SU-DHL-6 (cell line): ENCODE data around the gene CD93.

ENCODE experiments used
- H2AFZ ChIP-seq: fragments of 200-600 bp; sonication (generic); 2 replicates; pipeline ENCODE4 v1.6.1; 2014; ENCODE audit warnings: low read depth, mild to moderate bottlenecking, moderate library complexity, mixed read lengths, antibody characterized with exemption, low read length; ENCODE audit not compliant: severe bottlenecking
- H3F3A ChIP-seq: fragments of 200-600 bp; shearing (Covaris generic); 2 replicates; pipeline ENCODE4 v1.6.0; 2016; ENCODE audit warnings: antibody characterized with exemption, mild to moderate bottlenecking; ENCODE audit not compliant: insufficient read depth
- H3K27ac ChIP-seq: fragments of 200-600 bp; sonication (generic); 2 replicates; pipeline ENCODE4 v1.5.1; 2016; ENCODE audit warnings: low read depth, mild to moderate bottlenecking, low read length, moderate library complexity, mixed read lengths
- H3K27me3 ChIP-seq: fragments of 200-600 bp; sonication (generic), shearing (Covaris generic); 2 replicates; pipeline ENCODE4 v1.6.0; 2014; ENCODE audit warnings: mild to moderate bottlenecking, low read length
- H3K36me3 ChIP-seq: fragments of 200-600 bp; sonication (generic); 2 replicates; pipeline ENCODE4 v1.6.1; 2014; ENCODE audit warnings: mild to moderate bottlenecking, low read length, mixed read lengths
- H3K4me2 ChIP-seq: fragments of 300-600, 200-600 bp; shearing (Covaris generic), sonication (generic); 2 replicates; pipeline ENCODE4 v1.6.0; 2014; ENCODE audit warnings: low read length, low read depth, mild to moderate bottlenecking; ENCODE audit not compliant: poor library complexity, severe bottlenecking
- H3K4me3 ChIP-seq: fragments of 200-600 bp; sonication (generic); 2 replicates; pipeline ENCODE4 v1.5.1; 2014; ENCODE audit warnings: antibody characterized with exemption, low read length, mild to moderate bottlenecking, mixed read lengths; ENCODE audit not compliant: insufficient read depth, poor library complexity, severe bottlenecking
- H3K79me2 ChIP-seq: fragments of 200-600 bp; sonication (generic); 2 replicates; pipeline ENCODE4 v1.6.1; 2014; ENCODE audit warnings: mild to moderate bottlenecking, low read length, moderate library complexity; ENCODE audit not compliant: insufficient read depth
- H3K9ac ChIP-seq: fragments of 200-600 bp; sonication (generic); 2 replicates; pipeline ENCODE4 v1.7.0; 2014; ENCODE audit warnings: mild to moderate bottlenecking, low read length
- H3K9me2 ChIP-seq: fragments of 200-600 bp; sonication (generic); replicated peaks from 2 replicates; pipeline ENCODE4 v1.6.1; 2014; ENCODE audit warnings: low read length; ENCODE audit not compliant: insufficient read depth
- H3K9me3 ChIP-seq: fragments of 200-600 bp; sonication (generic); 2 replicates; pipeline ENCODE4 v1.6.1; 2014; ENCODE audit warnings: low read length, mixed read lengths; ENCODE audit not compliant: insufficient read depth
- H4K20me1 ChIP-seq: fragments of 200-600 bp; sonication (generic); 2 replicates; pipeline ENCODE4 v1.6.1; 2014; ENCODE audit warnings: low read depth, mild to moderate bottlenecking, antibody characterized with exemption, low read length, moderate library complexity, mixed read lengths
- CTCF ChIP-seq: fragments of 200-600 bp; sonication (generic); IDR thresholded peaks from one replicate; pipeline ENCODE4 v1.5.1; 2017; ENCODE audit warnings: antibody characterized with exemption, mild to moderate bottlenecking, low read length, moderate library complexity; ENCODE audit not compliant: insufficient read depth, poor library complexity, severe bottlenecking
- EZH2phosphoT487 ChIP-seq: fragments of 200-600 bp; sonication (generic), shearing (Covaris generic); conservative IDR thresholded peaks from 2 replicates; pipeline ENCODE4 v1.6.1; 2018; ENCODE audit warnings: mild to moderate bottlenecking, antibody characterized with exemption, low read length, moderate library complexity, mixed read lengths

The CD93 gene

DNA sequence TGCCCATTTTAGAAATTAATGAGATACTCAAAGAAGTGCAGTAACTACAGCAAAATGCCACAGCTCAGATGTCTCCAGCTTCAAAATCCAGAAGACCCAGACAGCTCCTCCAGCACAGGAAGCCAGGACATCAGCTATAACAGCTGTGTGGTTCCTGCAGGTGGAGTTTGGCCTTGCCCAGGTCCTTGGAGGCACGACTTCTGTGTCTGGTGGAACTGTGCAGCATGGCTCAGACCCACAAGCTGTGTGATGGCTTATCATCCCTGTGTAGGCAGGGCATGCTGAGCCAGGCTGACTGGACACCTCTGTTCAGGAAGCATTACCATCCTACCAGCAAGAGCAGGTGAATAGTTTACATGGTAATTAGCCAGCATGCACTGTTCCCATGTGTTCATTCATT lies 26.5 kb upstream of the CD93 start:
- no peaks in the 10 kb centered on the region for H3F3A ChIP-seq
- no peaks in the 10 kb centered on the region for H3K79me2 ChIP-seq
- no peaks in the 10 kb centered on the region for H3K27me3 ChIP-seq
- no peak overlapping the region for H2AFZ ChIP-seq
- no peak overlapping the region for H3K4me3 ChIP-seq
- no peak overlapping the region for H3K9ac ChIP-seq
- TF ChIP-seq EZH2phosphoT487: no peak
- no peak for TF ChIP-seq CTCF
- H3K4me2 ChIP-seq: no peak overlapping the region
- H3K36me3 ChIP-seq: no peaks in the 10 kb centered on the region
- H3K27ac ChIP-seq: no peak overlapping the region
- no peaks in the 10 kb centered on the region for H3K9me3 ChIP-seq
- no peaks in the 10 kb centered on the region for H4K20me1 ChIP-seq
- no peaks in the 10 kb centered on the region for H3K9me2 ChIP-seq

DNA sequence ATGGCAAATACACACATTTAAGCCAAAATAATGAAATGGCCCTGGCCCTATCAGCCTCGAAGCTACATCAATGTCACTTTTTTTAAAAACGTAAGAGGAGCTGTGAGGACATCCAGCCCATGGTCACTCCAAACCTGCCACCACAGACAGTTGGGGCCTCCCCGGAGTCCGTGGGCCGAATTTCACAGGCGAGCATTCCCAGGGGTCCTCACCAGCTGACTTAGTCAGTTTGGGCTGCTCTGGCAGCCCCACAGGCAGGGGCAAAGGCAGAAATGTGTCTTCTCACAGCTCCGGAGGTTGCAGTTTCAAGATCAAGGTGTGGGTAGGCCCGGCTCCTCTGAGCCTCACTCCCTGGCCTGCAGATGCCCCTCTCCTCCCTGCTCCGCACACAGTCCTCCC lies 25.8 kb upstream of the CD93 start:
- H3K9ac ChIP-seq: no peak overlapping the region
- H2AFZ ChIP-seq: no peak overlapping the region
- no peaks in the 10 kb centered on the region for H4K20me1 ChIP-seq
- no peak for TF ChIP-seq EZH2phosphoT487
- TF ChIP-seq CTCF: no peak
- no peak overlapping the region for H3K4me2 ChIP-seq
- no peaks in the 10 kb centered on the region for H3K27me3 ChIP-seq
- no peaks in the 10 kb centered on the region for H3K9me3 ChIP-seq
- no peaks in the 10 kb centered on the region for H3F3A ChIP-seq
- no peaks in the 10 kb centered on the region for H3K79me2 ChIP-seq
- H3K4me3 ChIP-seq: no peak overlapping the region
- H3K36me3 ChIP-seq: no peaks in the 10 kb centered on the region
- H3K27ac ChIP-seq: no peak overlapping the region
- H3K9me2 ChIP-seq: no peaks in the 10 kb centered on the region

GRCh38 chr20:23111307-23111943 lies 25.3 kb upstream of the CD93 start:
- H3K4me3 ChIP-seq: no peak overlapping the region
- no peaks in the 10 kb centered on the region for H3K9me3 ChIP-seq
- no peak overlapping the region for H3K27ac ChIP-seq
- no peaks in the 10 kb centered on the region for H3K36me3 ChIP-seq
- H3K79me2 ChIP-seq: no peaks in the 10 kb centered on the region
- no peaks in the 10 kb centered on the region for H4K20me1 ChIP-seq
- no peaks in the 10 kb centered on the region for H3F3A ChIP-seq
- no peaks in the 10 kb centered on the region for H3K9me2 ChIP-seq
- TF ChIP-seq CTCF (no peak), EZH2phosphoT487 (no peak)
- H2AFZ ChIP-seq: no peak overlapping the region
- H3K9ac ChIP-seq: no peak overlapping the region
- H3K4me2 ChIP-seq: no peak overlapping the region
- H3K27me3 ChIP-seq: no peaks in the 10 kb centered on the region
